Prostate gland (tissue), 2 donors: ENCODE measurements around the gene ARHGAP4.

ENCODE experiments used
- CTCF ChIP-seq, 4 experiments: fragments of 200-600 bp in 2 of 4; fragments of 450-650 bp in 2 of 4; sonication (generic) in 2 of 4; IDR thresholded peaks; 1 replicate in 3 of 4; 2 replicates in 1 of 4; pipeline ENCODE4 v1.5.1; 2016 to 2019; ENCODE audit warnings: antibody characterized with exemption in 4 of 4, mild to moderate bottlenecking in 2 of 4, moderate library complexity in 2 of 4
- POLR2A ChIP-seq: fragments of 450-650 bp; IDR thresholded peaks from one replicate; pipeline ENCODE4 v1.6.1; 2016; ENCODE audit warnings: antibody characterized with exemption, mild to moderate bottlenecking
- POLR2AphosphoS5 ChIP-seq: sonication (generic); formaldehyde crosslinking; IDR thresholded peaks from one replicate; pipeline ENCODE4 v1.6.1; 2017; ENCODE audit warnings: antibody characterized with exemption

- TF ChIP-seq POLR2A (no peak), POLR2AphosphoS5 (no peak), CTCF (IDR thresholded peaks at IDR 0.05) (no peak)
These were observed 42.8 kb downstream of the ARHGAP4 start for GRCh38 chrX:153883163-153883843.
